K562 (cell line): ENCODE measurements around the gene EFNA2. TPM values are rescaled to one million over a fixed set of nuclear protein-coding genes. Genes with fewer than 3 reads are reported as not detected.
A peak's percentile ranks its signal among the peaks of the same experiment; 100 is the strongest.

ENCODE experiments used
- ARID2 ChIP-seq: fragments of 450-650 bp; IDR thresholded peaks from 2 replicates; pipeline ENCODE4 v1.6.1; 2017; ENCODE audit warnings: antibody characterized with exemption, mild to moderate bottlenecking
- ATF4 ChIP-seq: fragments of 450-650 bp; formaldehyde crosslinking; IDR thresholded peaks from 2 replicates; pipeline ENCODE4 v1.4.0; 2022; ENCODE audit warnings: mild to moderate bottlenecking, moderate library complexity
- CXXC5 ChIP-seq: fragments of 250-450 bp; sonication (Bioruptor Pico); IDR thresholded peaks from 2 replicates; pipeline ENCODE4 v1.8.0; 2022; ENCODE audit warnings: inconsistent platforms, mild to moderate bottlenecking, moderate library complexity
- DMBX1 ChIP-seq: fragments of 250-450 bp; sonication (Bioruptor Pico); IDR thresholded peaks from 2 replicates; pipeline ENCODE4 v1.8.0; 2022; ENCODE audit warnings: inconsistent platforms, mild to moderate bottlenecking, moderate library complexity, borderline replicate concordance
- LARP7 ChIP-seq: fragments of 450-650 bp; IDR thresholded peaks from 2 replicates; pipeline ENCODE4 v1.6.1; 2016
- MTA3 ChIP-seq: fragments of 450-650 bp; formaldehyde crosslinking; IDR thresholded peaks from 2 replicates; pipeline ENCODE4 v1.6.1; 2017; ENCODE audit warnings: mild to moderate bottlenecking, borderline replicate concordance
- NFXL1 ChIP-seq: fragments of 450-650 bp; formaldehyde crosslinking; IDR thresholded peaks from 2 replicates; pipeline ENCODE4 v1.4.0; 2021; ENCODE audit warnings: mild to moderate bottlenecking
- RB1 ChIP-seq: fragments of 450-650 bp; IDR thresholded peaks from 2 replicates; pipeline ENCODE4 v1.6.1; 2017; ENCODE audit warnings: low read depth, mild to moderate bottlenecking
- RBM25 ChIP-seq: fragments of 200-400 bp; formaldehyde crosslinking; IDR thresholded peaks from 2 replicates; pipeline ENCODE4 v1.6.1; 2018; ENCODE audit warnings: low read length, low read depth, moderate library complexity; ENCODE audit not compliant: severe bottlenecking
- RCOR1 ChIP-seq, 2 experiments: IDR thresholded peaks; 2 replicates each; pipeline ENCODE4 v1.6.1; 2012; ENCODE audit warnings: low read depth in 2 of 2, low read length in 2 of 2, borderline replicate concordance in 1 of 2, improper control_type of control experiment in 1 of 2
- SAFB ChIP-seq: fragments of 200-400 bp; formaldehyde crosslinking; IDR thresholded peaks from 2 replicates; pipeline ENCODE4 v1.6.1; 2017; ENCODE audit warnings: low read depth, low read length, borderline replicate concordance
- SMC3 ChIP-seq: conservative IDR thresholded peaks from 2 replicates; pipeline ENCODE4 v1.6.1; 2011; ENCODE audit warnings: low read depth, low read length, improper control_type of control experiment; ENCODE audit not compliant: insufficient read depth
- TSC22D4 ChIP-seq: fragments of 450-650 bp; IDR thresholded peaks from 2 replicates; pipeline ENCODE4 v1.6.1; 2016; ENCODE audit warnings: missing genetic modification characterization, missing biosample characterization, control low read depth
- TSHZ1 ChIP-seq: fragments of 250-450 bp; sonication (Bioruptor Pico); IDR thresholded peaks from 2 replicates; pipeline ENCODE4 v1.4.0; 2020; ENCODE audit warnings: mild to moderate bottlenecking, moderate library complexity
- U2AF2 ChIP-seq: fragments of 200-400 bp; formaldehyde crosslinking; optimal IDR thresholded peaks from 2 replicates; pipeline ENCODE3; 2017; ENCODE audit warnings: low read depth, mild to moderate bottlenecking, low read length
- YY1 ChIP-seq, 3 experiments: IDR thresholded peaks; 2 replicates each; pipeline ENCODE4 v1.6.1; 2011; ENCODE audit warnings: low read length in 2 of 3, mild to moderate bottlenecking in 2 of 3, moderate library complexity in 2 of 3, borderline replicate concordance in 1 of 3, control low read depth in 1 of 3, low read depth in 1 of 3; ENCODE audit not compliant: insufficient read depth in 3 of 3, insufficient replicate concordance in 2 of 3, control insufficient read depth in 1 of 3, insufficient read length in 1 of 3; ENCODE audit errors: extremely low read depth in 1 of 3
- ZFX ChIP-seq: sonication (generic); formaldehyde crosslinking; IDR thresholded peaks from 2 replicates; pipeline ENCODE4 v1.8.0; 2022; ENCODE audit warnings: mild to moderate bottlenecking, missing genetic modification reagents, moderate library complexity
- ZNF431 ChIP-seq: sonication (generic); formaldehyde crosslinking; IDR thresholded peaks from 2 replicates; pipeline ENCODE4 v1.8.0; 2022; ENCODE audit warnings: mild to moderate bottlenecking, missing genetic modification reagents
- polyA plus RNA-seq, 8 experiments: library from polyadenylated mRNA; depleted of rRNA in 4 of 8; stranded (reverse) in 5 of 8; unstranded in 3 of 8; fragments of >200 nt; fragmentation: Nextera tagmentation in 2 of 8; fragmentation: Illumina TruSeq in 1 of 8; extraction: Ambion mirVana in 2 of 8; extraction: Trizol in 1 of 8; gene quantifications; 2 replicates each; pipeline versions ENCODE4 v1.2.1 to v1.2.3, GENCODE V29; 2011 to 2014; ENCODE audit warnings: inconsistent platforms in 1 of 8, missing spikeins in 1 of 8
- total RNA-seq, 7 experiments: library from RNA; depleted of rRNA in 6 of 7; stranded (reverse); fragments of >200 nt in 6 of 7; fragmentation: Illumina TruSeq in 2 of 7; extraction: Trizol in 2 of 7; gene quantifications; 2 replicates each; pipeline versions ENCODE4 v1.2.1 to v1.2.3, GENCODE V29; 2011 to 2021; ENCODE audit warnings: low replicate concordance in 1 of 7

Gene EFNA2
- total and polyA plus RNA-seq, 9 of the 15 experiments (the other 6 are each of a cell fraction or from before 2014, with no cell fraction given): 0.11 to 0.44 (median 0.15) TPM; not detected in 6

GRCh38 chr19:1266916-1267476, 18.7 kb upstream of the EFNA2 start (continued):
- TF ChIP-seq U2AF2 (no peak), ARID2 (0 out of 2 replicates have a peak, but pooled peaks have one; percentile 51), ATF4 (CRISPR knock-in tag) (no peak), YY1 (IDR thresholded peaks at IDR 0.05; ENCODE audit: borderline replicate concordance in 1 of 3, control insufficient read depth in 1 of 3, extremely low read depth in 1 of 3, insufficient read depth in 3 of 3, insufficient read length in 1 of 3, insufficient replicate concordance in 2 of 3, low read depth in 1 of 3, low read length in 2 of 3) (peak in 1 of 3 experiments; percentile 46), TSHZ1 (CRISPR knock-in tag) (no peak), CXXC5 (CRISPR knock-in tag) (peak; percentile 85), RB1 (peak; percentile 86), TSC22D4 (tag) (no peak), ZFX (CRISPR knock-in tag) (peak; percentile 63), SMC3 (peak; percentile 86), RBM25 (peak; percentile 41), DMBX1 (CRISPR knock-in tag) (no peak; the same call in 1 of the 2 replicates), MTA3 (peak; percentile 86), ZNF431 (CRISPR knock-in tag) (no peak), LARP7 (no peak), SAFB (peak; percentile 98), NFXL1 (no peak), RCOR1 (IDR thresholded peaks at IDR 0.05; ENCODE audit: borderline replicate concordance in 1 of 2, low read depth in 2 of 2, low read length in 2 of 2) (peak in 1 of 2 experiments; percentile 49; a peak in 1 of 4 replicates)
